ENCODE data around the gene DCLK1. TPM values are rescaled to one million over a fixed set of nuclear protein-coding genes. Genes with fewer than 3 reads are reported as not detected.

Gene DCLK1
- total RNA-seq, 1 donor from 2014 or later, result not detected

DNA sequence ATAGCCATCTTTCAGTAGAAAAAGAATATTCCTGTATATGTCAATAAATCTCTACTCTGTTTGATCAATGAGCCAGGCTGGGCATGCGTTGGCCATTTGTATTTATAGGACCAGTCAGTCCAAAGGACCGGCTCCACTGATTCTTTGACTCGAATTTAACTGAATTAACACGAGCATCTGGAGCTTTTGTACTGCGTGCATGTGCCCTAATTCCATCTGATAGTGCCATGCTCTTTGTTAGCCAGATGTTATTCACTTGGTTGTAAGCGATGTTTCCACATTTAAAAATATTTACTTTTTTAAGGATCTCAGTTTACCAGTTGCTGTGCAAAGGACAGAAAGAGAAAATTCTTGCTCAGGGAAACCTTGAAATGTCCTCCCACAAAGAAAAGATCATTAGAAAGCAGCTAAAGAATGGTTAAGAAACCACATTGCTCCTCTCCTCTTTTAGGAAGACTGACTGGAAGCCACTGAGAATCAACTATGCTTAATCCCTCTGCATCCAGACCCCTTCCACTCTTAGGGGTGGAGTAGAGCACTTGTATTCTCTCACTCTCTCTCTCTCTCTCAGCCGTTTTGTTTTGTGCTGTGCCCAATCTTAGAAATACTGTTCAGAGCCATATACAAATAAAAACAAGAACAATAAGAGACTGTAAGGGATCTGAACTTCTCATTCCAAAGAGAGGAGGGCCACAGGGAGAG is 165.8 kb downstream of the DCLK1 start:
- H3K27ac Mint-ChIP-seq, result no peak overlapping the region
- ATAC-seq (ENCODE audit: low read depth), result no peak
- H3K36me3 Mint-ChIP-seq (ENCODE audit: low read depth), result no peaks in the 10 kb centered on the region
- TF ChIP-seq, protein P1, sequence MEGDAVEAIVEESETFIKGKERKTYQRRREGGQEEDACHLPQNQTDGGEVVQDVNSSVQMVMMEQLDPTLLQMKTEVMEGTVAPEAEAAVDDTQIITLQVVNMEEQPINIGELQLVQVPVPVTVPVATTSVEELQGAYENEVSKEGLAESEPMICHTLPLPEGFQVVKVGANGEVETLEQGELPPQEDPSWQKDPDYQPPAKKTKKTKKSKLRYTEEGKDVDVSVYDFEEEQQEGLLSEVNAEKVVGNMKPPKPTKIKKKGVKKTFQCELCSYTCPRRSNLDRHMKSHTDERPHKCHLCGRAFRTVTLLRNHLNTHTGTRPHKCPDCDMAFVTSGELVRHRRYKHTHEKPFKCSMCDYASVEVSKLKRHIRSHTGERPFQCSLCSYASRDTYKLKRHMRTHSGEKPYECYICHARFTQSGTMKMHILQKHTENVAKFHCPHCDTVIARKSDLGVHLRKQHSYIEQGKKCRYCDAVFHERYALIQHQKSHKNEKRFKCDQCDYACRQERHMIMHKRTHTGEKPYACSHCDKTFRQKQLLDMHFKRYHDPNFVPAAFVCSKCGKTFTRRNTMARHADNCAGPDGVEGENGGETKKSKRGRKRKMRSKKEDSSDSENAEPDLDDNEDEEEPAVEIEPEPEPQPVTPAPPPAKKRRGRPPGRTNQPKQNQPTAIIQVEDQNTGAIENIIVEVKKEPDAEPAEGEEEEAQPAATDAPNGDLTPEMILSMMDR (IDR thresholded peaks at IDR 0.05), result no peak
- ChIA-PET POLR2A (no interaction called here), CTCF (no interaction called here)
- no peak for DNase-seq
- H3K27me3 Mint-ChIP-seq, result no peaks in the 10 kb centered on the region
- H3K4me3 Mint-ChIP-seq, result no peak overlapping the region
- peaks cover 7% of the 10 kb centered on the region for H3K9me3 Mint-ChIP-seq
- H3K4me1 Mint-ChIP-seq, result no peaks in the 10 kb centered on the region
- intact Hi-C loops (cut with micrococcal nuclease), result no loop called here

DNA sequence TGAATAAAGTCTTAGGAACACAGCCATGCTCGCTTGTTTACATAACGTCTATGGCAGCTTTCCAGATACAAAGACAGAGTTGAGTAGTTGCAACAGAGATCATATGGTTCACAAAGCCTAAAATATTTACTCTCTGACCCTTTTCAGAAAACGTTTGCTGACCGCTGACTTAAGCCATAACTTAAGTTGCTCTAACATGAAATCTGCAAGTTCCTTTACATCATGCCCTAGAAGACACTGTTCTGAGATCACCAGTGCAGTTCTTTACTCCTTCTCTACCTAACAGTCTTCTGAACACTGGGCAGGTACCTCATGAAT is 166.4 kb downstream of the DCLK1 start:
- no peaks in the 10 kb centered on the region for H3K4me1 Mint-ChIP-seq
- no peak for DNase-seq
- no peak overlapping the region for H3K27ac Mint-ChIP-seq
- H3K27me3 Mint-ChIP-seq, result no peaks in the 10 kb centered on the region
- no peak for ATAC-seq (ENCODE audit: low read depth)
- peaks cover 7% of the 10 kb centered on the region for H3K9me3 Mint-ChIP-seq
- ChIA-PET CTCF (no interaction called here), POLR2A (no interaction called here)
- TF ChIP-seq, protein P1 (IDR thresholded peaks at IDR 0.05), result no peak
- no peaks in the 10 kb centered on the region for H3K36me3 Mint-ChIP-seq (ENCODE audit: low read depth)
- intact Hi-C loops (cut with micrococcal nuclease), result no loop called here
- no peak overlapping the region for H3K4me3 Mint-ChIP-seq

DNA sequence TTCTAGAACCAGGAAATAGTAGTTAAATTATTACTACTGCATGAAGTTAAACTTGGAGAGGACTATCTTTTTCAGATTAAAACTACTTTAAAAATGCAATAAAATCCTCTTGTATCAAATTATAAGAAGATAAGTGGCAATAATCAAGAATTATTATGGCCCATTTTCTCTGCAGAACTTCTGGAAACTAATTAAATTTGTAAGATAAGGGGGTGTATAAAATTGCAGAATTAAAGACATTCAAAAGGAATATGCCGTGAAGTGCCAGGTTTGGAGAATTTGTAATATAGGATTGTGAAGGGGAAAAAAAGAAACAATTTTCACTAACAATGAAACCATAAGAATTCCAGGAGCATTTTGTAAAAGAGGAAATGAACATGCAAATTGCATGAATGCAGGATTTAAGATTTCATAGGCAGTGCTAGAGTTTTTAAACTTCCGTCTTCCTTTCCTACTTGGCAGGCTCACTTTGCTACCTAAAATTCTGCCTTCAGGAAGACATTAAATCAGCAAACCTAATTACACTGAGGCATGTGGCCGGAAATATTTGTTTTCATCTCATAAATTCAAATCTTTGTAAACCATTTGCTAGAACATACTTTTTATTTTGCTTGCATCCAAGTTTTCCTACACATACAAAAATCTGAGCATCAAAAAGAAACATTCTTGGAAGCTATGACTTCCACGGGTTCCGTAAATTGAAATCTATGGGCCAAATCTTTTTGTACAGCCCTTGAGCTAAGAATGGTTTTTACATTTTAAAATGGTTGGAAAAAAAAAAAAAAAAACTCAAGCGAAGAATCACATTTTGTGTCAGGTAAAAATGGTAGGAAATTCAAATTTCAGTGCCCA is 166.9 kb downstream of the DCLK1 start:
- Mint-ChIP-seq H3K4me1 (no peaks in the 10 kb centered on the region), H3K4me3 (no peak overlapping the region), H3K27me3 (no peaks in the 10 kb centered on the region), H3K27ac (no peak overlapping the region), H3K9me3 (peaks cover 2% of the 10 kb centered on the region), H3K36me3 (ENCODE audit: low read depth) (no peaks in the 10 kb centered on the region)
- TF ChIP-seq, protein P1 (IDR thresholded peaks at IDR 0.05), result no peak
- intact Hi-C loops (cut with micrococcal nuclease), result no loop called here
- ChIA-PET CTCF (no interaction called here), POLR2A (no interaction called here)
- ATAC-seq (ENCODE audit: low read depth) (no peak), DNase-seq (no peak)

DNA sequence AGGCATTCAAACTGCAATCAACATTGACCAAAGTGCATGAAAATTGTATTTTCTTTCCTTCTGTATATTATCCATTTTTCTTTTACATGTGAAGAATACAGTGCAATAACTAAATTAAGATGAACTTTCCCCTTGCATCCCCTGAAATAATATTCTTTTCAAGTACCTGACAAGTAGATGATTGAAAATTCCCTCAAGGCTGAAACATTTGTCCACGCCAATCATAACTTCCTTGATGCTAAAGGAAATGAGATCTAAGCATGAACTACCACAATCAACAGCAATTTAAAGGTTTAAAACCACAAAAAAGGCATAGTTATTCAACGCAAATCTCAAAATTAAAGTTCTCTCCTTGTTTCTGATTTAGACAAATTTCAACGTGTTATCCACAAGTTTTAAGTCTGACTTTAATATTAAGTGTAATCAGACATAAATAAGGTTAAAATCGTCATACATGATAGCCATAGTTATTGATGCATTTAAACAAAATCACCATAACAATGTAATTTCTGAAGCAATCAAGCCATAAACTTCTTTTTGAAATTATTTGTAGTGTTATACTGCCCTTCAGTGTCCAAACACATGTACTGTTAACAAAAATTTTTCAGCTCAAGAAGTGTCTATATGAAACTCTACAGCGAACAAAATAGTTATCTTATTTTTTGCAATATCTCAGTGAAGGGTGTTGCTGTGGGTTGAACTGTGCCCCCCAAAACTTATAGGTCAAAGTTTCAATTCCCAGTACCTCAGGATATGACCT is 169.5 kb downstream of the DCLK1 start:
- no peaks in the 10 kb centered on the region for H3K9me3 Mint-ChIP-seq
- H3K27me3 Mint-ChIP-seq, result no peaks in the 10 kb centered on the region
- ChIA-PET POLR2A (no interaction called here), CTCF (no interaction called here)
- ATAC-seq (ENCODE audit: low read depth), result no peak
- H3K4me3 Mint-ChIP-seq, result no peak overlapping the region
- no peaks in the 10 kb centered on the region for H3K36me3 Mint-ChIP-seq (ENCODE audit: low read depth)
- H3K4me1 Mint-ChIP-seq, result no peaks in the 10 kb centered on the region
- TF ChIP-seq, protein P1 (IDR thresholded peaks at IDR 0.05), result no peak
- no peak overlapping the region for H3K27ac Mint-ChIP-seq
- DNase-seq, result no peak
- intact Hi-C loops (cut with micrococcal nuclease), result no loop called here

DNA sequence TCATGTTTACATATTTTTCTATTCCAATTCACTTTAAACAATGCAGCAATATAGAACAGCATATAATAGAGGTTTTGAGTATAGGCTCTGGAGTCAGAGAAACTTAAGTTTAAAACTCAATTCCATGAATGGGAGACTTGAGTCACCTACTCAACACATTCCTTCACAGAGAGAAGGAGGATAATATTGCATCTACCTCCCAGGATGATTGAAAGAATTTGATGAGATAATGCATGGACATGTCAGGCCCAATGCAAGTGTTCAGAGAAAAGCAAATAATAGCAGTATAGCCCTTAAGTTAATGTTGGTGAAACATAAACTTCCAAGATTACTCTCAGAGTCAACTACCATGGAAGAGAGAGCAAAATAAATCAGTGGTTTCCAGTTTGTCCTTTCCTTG is 170.2 kb downstream of the DCLK1 start:
- intact Hi-C loops (cut with micrococcal nuclease), result no loop called here

More for the DNA sequence above, 170.2 kb downstream of the DCLK1 start:
- DNase-seq, result no peak
- POLR2A ChIA-PET, result no interaction called here
- no peaks in the 10 kb centered on the region for H3K4me1 Mint-ChIP-seq
- no peak overlapping the region for H3K4me3 Mint-ChIP-seq
- no peak for ATAC-seq (ENCODE audit: low read depth)
- TF ChIP-seq, protein P1 (IDR thresholded peaks at IDR 0.05), result no peak
- H3K36me3 Mint-ChIP-seq (ENCODE audit: low read depth), result no peaks in the 10 kb centered on the region
- no peaks in the 10 kb centered on the region for H3K9me3 Mint-ChIP-seq
- no peak overlapping the region for H3K27ac Mint-ChIP-seq
- H3K27me3 Mint-ChIP-seq, result no peaks in the 10 kb centered on the region
- CTCF ChIA-PET, result no interaction called here

Measured in activated B cell treated with CpG ODN at 0.5 μM for 24 hours (primary cell).